ENCODE data around the gene CEBPA.

DNA sequence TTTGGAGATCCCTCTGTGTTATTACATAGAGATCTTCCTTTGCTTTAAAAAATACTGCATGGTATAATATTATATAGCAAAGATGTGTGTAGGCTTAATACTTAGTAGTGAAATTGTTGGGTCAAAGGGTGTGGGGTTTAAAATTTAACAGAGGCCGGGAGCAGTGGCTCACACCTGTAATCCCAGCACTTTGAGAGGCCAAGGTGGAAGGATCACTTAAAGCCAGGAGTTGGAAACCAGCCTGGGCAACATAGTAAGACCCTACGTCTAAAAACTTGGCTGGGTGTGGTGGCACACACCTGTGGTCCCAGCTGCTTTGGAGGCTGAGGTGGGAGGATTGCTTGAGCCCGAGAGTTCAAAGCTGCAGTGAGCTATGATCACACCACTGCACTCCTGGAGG is 22.3 kb upstream of the CEBPA start:
- TF ChIP-seq, protein P1, sequence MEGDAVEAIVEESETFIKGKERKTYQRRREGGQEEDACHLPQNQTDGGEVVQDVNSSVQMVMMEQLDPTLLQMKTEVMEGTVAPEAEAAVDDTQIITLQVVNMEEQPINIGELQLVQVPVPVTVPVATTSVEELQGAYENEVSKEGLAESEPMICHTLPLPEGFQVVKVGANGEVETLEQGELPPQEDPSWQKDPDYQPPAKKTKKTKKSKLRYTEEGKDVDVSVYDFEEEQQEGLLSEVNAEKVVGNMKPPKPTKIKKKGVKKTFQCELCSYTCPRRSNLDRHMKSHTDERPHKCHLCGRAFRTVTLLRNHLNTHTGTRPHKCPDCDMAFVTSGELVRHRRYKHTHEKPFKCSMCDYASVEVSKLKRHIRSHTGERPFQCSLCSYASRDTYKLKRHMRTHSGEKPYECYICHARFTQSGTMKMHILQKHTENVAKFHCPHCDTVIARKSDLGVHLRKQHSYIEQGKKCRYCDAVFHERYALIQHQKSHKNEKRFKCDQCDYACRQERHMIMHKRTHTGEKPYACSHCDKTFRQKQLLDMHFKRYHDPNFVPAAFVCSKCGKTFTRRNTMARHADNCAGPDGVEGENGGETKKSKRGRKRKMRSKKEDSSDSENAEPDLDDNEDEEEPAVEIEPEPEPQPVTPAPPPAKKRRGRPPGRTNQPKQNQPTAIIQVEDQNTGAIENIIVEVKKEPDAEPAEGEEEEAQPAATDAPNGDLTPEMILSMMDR (conservative IDR thresholded peaks at IDR 0.05; ENCODE audit: low read depth in 2 of 2), result no peak
- no peak for TF ChIP-seq POLR2AphosphoS5 (IDR thresholded peaks at IDR 0.05; ENCODE audit: low read depth)
- no peak for TF ChIP-seq EZH2 (IDR thresholded peaks at IDR 0.05; ENCODE audit: low read depth, unreplicated experiment)

Data from GM23338 (cell line).